ENCODE results near the gene GGT6.

The GGT6 gene

DNA sequence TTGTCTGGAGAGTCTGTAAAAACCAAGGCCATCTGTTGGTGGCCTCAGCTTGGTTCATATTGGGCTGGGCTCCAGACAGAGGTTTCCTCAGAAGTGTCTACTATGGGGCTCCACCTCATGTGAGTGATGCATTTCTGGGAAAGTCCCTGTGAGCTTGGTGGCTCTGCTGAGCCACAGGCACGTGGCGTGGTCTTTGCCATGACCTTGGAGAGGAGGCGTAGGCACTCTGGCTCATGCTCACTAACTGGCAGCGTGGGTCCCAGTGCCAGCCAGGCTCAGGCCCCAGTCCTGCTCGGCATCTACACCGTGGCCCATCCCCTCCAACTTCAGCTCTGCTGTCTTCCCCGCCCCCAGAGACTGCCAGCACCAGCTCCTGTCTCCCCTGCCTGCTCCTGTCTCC is 13.3 kb upstream of the GGT6 start:
- DNase-seq (ENCODE audit: low read depth) = no peak

DNA sequence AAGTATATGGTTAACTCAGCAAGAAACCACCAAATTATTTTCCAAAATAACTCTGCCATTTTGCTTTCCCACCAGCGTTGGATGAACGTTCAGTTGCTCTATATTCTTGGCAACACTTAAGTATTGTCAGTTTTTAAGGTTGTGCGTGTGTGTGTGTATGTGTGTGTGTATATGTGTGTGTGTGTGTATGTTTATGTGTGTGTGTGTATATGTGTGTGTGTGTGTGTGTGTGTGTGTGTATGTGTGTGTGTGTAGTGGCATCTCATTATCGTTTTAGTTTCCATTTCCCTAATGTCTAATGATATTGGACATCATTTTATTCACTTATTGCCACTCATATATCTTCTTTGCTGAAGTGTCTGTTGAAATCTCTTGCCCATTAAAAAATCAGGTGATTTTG is 12.7 kb upstream of the GGT6 start:
- DNase-seq (ENCODE audit: low read depth) = no peak

DNA sequence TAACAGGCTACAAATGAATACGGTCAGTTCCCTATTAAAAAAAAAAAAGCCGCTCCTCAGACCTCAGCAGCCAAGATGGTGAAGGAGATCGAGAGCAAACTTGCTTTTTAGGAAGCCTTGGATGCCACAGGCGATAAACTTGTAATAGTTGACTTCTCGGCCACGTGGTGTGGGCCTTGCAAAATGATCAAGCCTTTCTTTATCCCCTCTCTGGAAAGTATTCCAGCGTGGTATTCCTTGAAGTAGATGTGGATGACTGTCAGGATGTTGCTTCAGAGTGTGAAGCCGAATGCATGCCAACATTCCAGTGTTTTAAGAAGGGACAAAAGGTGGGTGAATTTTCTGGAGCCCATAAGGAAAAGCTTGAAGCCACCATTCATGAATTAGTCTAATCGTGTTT is 11.8 kb upstream of the GGT6 start:
- DNase-seq (ENCODE audit: low read depth) = no peak

DNA sequence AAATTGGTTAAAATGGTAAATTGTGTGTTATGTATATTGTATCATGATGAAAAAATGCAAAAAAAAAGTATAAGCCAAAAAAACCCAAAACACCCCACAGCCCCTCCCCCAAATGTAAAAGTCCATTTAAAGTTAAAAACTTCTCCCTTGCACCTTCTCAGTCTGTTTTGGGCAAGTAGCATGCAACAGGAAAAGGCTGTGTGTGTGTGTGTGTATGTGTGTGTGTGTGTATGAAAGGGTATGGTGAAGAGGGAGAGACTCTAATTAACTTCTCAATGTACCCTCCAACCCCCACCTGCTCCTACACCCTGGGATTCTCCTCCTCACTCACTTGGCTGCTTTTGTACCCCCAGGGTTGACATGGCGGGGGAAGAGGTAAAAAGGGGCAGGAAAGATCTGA is 9.2 kb upstream of the GGT6 start:
- DNase-seq (ENCODE audit: low read depth) = no peak

DNA sequence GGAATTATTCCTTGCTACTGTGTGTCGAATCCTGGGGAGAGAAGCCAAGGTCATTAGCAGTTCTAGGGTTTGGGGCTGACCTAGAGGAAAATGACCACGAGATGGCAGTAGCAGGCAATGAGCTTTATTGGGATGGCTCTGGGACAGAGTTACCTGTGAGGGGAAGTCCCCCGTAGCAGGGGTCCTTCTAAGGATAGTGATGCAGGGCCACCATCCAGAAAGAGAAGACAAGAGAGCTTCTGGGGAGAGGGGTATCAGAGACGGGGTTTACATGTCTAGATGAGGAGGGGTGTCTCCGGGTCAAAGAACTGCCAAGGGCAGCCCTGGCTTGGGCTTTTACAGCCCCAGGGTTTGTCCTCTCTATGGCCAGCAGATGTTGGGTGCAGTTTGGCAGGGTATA is 6.4 kb upstream of the GGT6 start:
- DNase-seq (ENCODE audit: low read depth) = no peak

DNA sequence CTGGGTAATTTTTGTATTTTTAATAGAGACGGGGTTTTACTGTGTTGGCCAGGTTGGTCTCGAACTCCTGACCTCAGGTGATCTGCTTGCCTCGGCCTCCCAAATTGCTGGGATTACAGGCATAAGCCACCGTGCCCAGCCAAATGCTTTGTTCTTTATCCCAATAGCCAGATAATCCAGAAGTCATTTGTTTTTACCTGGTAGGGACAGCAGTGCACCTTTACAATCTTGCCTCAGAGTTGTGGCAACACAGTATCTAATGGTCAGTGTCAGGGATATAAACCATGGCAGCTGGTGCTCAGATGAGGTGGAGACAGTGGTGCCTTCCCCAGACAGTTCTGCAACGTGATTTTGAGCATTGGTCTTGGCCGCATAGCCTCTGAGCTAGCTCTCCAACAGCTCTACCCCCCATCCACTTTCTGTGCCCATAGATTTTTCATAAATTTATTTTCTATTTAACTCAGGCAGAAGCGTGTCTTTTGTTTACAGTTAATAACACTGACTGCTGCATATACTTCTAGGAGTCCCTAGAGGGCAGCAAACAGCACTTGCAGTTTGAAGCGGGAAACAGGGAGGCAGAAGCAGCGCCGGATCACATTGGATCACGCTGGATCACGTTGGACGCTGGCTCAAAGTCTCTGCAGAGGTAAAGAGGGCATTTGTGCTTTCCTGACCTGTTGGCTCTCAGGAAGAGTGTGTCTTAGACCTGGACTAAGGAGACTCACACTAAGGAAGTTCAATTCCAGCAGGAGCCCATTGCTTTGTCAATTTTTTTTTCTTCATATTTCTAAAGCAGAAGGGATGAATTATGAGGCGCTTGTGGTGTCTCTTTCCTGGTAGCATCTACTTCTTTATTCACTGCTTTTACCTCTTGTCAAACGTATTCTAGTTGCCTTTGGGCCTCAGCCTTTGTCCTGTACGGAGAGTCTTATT is 5.1 kb upstream of the GGT6 start:
- DNase-seq (ENCODE audit: low read depth) = no peak

DNA sequence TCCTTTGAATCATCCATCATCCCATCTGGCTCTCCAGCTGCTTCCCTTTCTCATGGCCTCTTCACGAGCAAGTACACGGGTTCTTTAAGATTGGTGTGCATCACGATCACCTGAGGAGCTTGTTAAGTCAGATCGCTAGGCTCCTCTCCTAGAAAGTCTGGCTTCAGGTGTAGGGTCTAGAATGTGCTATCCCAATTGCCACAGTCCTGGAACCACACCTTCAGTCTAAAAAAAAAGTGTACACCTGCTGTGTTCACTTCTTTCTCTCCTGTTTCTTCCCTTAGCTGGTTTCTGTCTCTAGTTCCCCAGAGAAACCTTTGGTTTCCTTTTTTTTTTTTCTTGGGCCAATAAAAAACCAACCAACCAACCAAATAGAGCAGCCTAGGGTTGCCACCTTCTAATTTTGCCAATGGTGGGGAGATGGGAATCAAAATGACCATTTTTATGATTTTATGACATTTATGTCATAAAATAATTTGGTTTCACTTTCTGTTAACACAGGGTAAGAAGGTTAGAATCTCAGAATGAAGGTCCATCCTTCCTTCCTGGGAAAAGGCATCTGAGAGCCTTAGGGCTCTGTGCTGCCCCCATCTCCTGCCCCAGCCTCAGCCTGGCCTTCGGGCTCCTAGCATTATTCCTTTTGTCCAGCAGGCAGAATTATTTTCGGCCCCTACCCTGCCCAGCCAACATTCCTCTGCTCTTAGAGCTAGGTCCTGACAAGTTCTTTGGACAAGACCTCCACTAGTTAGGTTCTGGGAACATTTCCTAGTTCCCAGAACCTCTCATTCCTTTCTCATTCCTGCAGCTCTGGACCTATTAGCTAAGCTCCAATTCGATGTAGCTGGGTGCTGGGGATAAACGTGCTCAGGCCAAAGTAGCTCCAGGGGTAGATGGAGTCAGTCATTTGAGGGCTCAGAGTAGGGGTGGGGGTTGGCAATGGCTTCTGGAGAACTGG is 1.9 kb upstream of the GGT6 start:
- no peak for DNase-seq (ENCODE audit: low read depth)

DNA sequence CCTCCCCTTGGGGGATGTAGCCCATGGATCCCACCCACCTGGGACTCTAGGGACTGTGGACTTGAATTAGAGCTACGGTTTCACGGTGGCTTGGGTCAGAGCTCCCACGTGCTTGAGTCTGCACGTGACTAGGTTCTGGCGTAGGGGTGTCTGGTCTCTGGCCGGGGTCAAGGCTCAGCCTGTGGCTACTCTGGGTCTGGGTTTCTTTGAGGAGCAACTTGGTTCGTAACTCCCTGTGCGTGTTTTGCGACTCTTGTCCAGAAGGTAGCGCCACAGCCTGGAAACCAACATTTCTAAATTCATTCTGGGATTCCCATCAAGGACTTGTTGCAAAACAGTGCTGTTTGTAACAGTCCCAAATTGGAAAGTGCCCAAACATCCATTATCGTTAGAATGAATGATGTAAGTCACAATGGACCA is 470 bp upstream of the GGT6 start:
- DNase-seq (ENCODE audit: low read depth) = no peak

DNA sequence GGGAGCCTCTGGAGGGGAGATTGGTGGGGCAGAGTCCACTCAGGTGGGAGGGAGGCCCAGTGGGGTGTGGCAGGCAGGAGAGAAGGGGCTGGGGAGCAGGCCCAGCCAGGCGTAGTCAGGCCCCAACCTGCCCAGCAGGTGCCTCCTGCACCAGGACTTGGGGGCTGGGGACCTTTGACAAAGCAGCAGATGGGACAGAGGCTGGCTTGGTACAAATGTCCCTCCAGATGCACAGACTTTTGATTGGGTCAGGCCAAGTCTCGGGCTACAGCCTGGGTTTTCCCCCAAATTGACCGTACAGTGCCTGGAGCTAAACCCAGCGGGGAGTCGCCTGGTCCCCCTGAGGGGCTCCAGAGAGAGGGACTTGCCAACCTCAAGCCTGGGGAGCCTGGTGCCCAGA is 411 bp downstream of the GGT6 start:
- DNase-seq (ENCODE audit: low read depth) = no peak

DNA sequence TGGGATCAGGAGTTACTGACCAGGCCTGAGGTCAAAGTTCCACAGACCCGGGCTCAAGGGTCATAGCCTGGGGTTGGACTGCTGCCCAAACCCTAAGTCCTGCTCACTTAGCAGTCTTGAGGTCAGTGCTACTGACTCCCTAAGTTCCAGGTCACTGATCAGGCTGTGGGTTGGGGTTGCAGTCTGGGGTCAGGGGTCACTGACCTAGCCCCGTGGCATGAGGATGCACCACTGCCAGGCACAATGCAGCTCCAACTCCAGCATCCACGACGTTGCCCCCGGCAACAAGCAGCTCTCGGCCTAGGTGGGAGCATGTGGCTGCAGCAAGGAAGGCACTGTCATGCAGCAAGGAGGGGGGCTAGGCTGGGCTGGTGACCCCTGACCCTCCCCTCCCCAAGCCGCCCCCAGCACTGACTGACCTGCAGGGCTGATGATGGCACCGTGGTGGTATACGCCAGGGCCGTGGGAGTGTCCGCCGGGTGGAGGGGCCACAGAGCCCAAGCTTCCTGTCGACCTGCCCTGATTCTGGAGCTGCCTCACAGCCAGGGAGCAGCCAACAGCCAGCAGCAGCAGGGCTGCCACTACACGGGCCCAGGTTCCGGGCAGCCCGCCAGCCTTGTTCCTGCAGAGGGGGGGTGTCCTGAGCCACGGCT is 1.1 kb downstream of the GGT6 start:
- no peak for DNase-seq (ENCODE audit: low read depth)

DNA sequence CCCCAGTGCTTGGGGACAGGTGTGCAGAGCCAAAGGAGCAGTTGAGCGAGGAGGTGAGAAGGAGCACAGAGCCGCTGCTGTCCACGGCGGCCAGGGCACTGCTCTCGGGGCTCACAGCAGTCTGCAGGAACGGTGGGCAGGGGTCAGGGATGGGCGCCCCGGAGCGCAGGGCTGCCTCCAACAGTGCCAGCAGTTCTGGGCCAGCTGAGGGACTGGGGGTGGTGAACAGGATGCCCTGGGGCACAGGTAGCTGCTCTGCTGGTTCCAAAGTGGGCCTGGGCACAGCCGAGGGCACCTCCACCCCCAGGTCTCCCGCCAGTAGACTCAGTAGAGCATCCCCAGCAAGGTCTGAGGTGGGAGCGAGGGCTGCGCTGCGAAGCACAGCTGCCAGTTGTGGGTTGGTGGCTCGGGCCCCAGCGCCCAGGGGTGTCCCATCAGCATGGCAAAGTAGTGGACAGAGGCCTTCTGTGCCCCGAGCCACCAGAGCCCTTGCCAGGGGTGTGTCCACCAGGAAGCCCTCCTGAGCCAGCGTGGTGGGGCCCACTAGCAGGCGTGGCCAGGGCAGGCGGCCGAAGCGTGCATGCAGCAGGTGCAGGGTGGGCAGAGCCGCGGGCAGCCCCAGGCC is 1.9 kb downstream of the GGT6 start:
- no peak for DNase-seq (ENCODE audit: low read depth)

DNA sequence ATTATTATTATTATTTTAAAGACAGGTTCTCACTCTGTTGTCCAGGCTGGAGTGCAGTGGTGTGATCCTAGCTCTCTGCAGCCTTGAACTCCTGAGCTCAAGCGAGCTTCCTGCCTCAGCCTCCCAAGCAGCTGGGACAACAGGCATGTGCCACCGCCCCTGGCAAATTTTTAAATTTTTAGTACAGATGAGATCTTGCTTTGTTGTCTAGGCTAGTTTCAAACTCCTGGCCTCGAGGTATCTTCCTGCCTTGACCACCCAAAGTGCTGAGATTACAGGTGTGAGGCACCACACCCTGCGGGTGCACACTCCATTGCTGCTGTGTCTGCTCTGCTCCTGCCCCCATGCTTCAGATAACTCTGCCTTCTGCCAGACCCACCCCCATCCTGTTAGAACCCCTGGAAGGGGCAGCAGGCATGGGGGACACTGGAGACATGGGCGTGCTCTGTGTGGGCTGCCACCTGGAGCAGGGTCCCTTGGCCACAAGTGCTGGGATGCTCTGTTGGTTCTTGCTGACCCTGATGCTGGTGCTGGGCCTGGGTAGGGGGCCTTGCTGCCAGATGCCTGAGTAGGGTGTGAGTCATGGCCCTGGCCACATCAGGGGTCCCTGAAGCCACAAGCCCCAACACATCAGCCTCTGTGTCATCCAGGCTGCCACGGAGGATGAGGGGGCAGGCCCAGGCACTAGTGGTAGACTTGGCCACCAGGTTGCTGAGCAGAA is 2.6 kb downstream of the GGT6 start:
- no peak for DNase-seq (ENCODE audit: low read depth)

DNA sequence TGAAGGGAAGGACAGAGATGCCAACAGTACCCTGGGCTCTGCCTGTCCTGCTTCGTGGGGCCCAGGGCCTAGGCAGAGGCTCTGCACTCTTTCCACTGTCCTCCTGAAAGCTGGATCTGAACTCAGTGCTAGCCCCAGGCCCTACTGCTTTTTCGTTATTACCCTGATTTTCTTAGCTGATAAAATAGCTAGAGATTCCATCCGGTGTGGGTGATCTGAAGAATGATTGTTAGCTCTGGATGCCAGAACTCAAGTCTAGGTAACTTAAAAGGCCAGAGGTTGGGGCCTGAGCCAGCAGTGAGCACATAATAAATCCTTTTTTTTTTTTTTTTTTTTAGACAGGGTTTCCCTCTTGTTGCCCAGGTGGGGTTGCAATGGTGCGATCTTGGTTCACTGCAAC is 3.4 kb downstream of the GGT6 start:
- no peak for DNase-seq (ENCODE audit: low read depth)

DNA sequence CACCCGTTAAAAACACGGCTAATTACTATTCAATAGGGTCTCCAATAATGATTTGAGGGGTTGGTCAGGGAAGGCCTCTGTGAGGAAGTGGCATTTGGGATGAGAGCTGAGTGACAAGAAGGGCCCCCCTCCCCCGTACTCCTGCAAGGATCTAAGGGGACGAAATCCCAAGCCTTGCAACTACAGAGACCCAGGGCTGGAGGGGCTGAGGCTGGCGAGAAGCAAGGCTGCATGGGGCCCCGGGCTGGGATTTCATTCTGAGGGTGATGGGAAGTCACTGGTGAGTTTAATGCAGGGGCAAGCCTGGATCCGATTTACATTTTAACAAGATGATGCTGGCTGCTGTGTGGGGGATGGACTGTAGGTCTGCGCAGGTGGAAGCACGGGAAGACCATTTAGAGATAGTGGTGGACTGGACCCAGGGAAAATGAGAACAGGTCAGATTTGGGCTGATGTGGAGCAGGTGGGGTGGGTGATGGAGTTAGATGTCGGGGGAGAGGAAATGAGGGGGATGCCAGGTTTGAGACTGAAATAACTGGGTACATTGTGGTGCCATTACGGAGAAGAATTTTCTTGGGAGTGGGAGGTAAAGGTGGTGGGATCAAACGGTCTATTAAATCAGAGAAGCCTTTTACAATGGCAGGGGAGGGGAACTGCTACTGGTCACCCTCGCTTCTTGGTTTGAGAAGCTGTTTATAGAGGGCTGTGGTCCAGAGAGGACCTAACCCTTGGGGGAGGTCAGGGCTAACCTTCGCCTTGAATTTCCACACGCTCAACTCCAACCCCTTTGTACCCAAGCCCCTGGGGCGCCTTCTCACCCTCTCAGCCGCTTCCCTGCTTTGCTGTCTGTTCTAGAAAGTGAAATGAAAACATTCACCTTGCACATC is 4.3 kb downstream of the GGT6 start:
- DNase-seq (ENCODE audit: low read depth) = no peak

DNA sequence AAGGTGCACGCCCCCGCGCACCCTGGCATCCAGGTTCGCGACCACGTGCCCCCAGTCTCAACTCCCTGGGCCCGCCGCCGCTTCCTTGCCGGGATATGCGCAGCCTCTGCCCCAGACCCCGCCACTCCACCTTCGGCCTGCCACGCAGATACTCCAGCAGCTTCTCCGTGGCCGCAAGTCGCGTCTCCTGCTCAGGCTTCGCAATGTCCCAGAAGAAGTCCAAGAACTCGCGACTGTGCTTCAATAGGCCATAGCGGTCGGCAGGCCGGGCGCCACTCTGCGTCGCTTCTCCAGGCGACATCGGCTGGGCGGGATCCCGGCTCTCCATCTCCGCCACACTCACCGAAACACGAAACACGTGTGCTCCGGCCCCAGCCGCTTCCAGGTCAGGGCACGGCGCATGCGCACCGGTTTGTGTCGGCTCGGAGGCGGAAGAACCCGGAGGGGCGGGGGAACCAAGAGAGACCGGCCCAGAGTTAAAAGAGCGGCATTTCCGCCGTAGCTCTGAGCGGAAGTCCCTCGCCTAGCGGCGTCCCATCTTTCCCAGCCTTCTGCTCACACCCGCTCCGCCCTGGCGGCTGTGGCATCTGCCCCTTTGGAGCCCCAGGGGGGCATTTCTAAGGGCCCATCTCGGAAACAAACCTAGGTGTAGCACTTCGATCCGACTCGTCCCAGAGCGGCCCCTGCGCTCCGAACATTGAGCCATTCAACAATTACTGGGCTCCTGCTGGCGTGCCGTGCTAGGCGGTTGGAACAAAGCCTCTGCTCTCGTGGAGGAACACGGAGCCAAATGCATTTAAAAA is 5.2 kb downstream of the GGT6 start, which contains the start of gene MYBBP1A:
Gene MYBBP1A (minus strand): TSS at position 388 of the 803 bp plus-strand sequence. CDS start 60 bp downstream, at position 328.
- peak; percentile 62 for DNase-seq (ENCODE audit: low read depth)

DNA sequence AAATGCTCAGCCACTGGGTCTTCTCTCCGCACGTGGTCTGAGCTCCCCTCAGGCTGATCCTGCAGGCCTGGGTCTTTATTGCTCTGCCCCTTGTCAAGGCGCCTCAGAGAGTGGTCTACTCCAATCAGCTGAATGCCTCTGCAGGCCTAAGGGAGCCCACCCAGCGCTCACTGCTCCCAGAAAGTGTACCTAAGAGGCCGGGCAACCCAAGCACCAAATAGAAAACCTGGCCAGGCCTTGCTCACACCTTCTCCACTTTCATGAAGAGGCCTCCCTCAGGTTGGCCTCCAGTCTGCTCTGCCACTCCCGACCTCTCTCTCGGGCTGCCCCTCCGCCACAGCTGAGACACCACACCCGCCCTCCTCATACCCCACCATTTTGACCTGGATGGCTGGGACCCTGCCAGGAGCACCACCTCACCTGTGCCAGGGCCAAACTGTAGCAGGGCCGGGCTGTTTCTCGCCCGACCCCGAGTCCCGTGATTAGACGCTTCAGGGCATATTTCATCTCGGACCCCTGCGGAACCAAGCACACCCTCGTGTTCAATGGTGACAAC is 5.9 kb downstream of the GGT6 start:
- DNase-seq (ENCODE audit: low read depth) = no peak

DNA sequence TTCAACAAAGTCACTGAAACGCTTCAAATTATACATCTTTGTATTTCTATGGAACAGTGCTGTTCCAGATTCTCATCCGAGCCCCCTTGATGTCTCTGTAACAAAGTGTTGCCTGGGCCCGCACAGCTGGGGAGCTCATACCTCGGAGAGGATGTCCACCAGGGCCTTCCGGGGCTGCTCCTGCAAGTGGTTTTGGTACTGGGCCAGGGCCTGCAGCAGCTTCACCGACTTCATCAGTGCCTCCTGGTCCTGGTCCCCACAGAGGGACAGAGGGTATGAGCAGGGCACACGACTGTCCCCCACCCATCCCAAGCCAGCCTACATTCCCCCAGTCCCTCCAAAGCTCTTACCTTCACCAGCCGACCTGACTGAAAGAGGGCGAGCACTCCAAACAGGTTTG is 6.7 kb downstream of the GGT6 start:
- DNase-seq (ENCODE audit: low read depth) = no peak

DNA sequence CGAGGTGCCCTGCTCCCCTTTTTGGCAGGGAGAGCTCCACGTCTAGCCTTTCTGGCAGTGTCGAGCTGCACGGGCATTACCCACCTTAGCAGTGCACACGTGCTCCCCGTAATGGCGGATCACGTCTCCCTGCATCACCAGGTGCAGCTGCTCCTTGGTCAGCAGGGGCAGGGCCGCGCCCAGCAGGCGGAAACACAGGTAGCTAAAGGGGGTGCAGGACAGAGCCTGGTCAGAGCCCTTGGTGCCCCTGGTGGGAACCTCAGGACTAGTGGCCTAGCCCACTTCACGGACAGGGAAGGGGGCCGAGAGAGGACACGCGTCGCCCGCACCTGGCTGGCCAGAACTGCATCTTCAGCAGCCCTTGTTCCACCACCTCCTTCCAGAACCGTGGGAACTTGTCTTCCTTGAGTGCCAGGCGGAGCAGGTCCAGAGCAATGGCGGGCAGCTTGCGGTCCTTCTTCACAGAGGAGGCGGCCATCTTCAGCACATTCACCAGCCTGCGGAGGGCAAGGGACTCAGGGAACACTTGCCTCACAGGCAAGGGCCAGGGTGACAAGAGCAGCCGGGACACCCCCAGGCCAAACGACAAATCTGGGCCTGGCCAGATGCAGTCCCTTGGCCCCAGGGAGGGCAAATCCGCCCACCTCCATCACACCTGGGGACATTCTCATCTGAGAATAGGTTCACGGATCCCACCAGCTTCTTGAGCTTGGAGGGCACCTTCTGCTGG is 8.4 kb downstream of the GGT6 start:
- no peak for DNase-seq (ENCODE audit: low read depth)

Measured in HS-27A (cell line).